RWPE2 (cell line): ENCODE data around the gene DMRTC2.
"Not testable (repeated sequence)": the region's sequence is repeated elsewhere in the genome, so short reads cannot be mapped to it uniquely, and the experiment has no call there.

Source experiments
- ATAC-seq: fragments of 200-7000 bp; cut with Tn5 transposase; 3 replicates; pipeline ENCODE4 v1.9.1; 2021; ENCODE audit warnings: low read depth
- DNase-seq: peaks from one replicate; pipeline ENCODE4 v3.0.0-alpha.2; 2020; ENCODE audit warnings: low spot score
- H3K27ac ChIP-seq: fragments of 450-650 bp; 2 replicates; pipeline ENCODE4 v1.5.1; 2017; ENCODE audit warnings: mild to moderate bottlenecking; ENCODE audit not compliant: poor library complexity, severe bottlenecking
- H3K27me3 ChIP-seq: fragments of 250-450 bp; sonication (Bioruptor Pico); 2 replicates; pipeline ENCODE4 v1.5.1; 2021; ENCODE audit warnings: mild to moderate bottlenecking, moderate library complexity; ENCODE audit not compliant: insufficient read depth, poor library complexity, severe bottlenecking
- H3K36me3 ChIP-seq: fragments of 250-450 bp; sonication (Bioruptor Pico); 2 replicates; pipeline ENCODE4 v1.5.1; 2020; ENCODE audit warnings: low read depth, mild to moderate bottlenecking, moderate library complexity
- H3K4me1 ChIP-seq: fragments of 250-450 bp; sonication (Bioruptor Pico); 2 replicates; pipeline ENCODE4 v1.5.1; 2021; ENCODE audit warnings: mild to moderate bottlenecking, moderate library complexity; ENCODE audit not compliant: insufficient read depth, poor library complexity, severe bottlenecking
- H3K4me3 ChIP-seq: fragments of 250-450 bp; sonication (Bioruptor Pico); 2 replicates; pipeline ENCODE4 v1.5.1; 2021; ENCODE audit warnings: mild to moderate bottlenecking, moderate library complexity; ENCODE audit not compliant: severe bottlenecking
- H3K9me3 ChIP-seq: fragments of 250-450 bp; sonication (Bioruptor Pico); 2 replicates; pipeline ENCODE4 v1.5.1; 2021; ENCODE audit warnings: mild to moderate bottlenecking, moderate library complexity; ENCODE audit not compliant: severe bottlenecking
- CTCF ChIP-seq: fragments of 450-650 bp; IDR thresholded peaks from one replicate; pipeline ENCODE4 v1.5.1; 2017; ENCODE audit warnings: mild to moderate bottlenecking, moderate library complexity; ENCODE audit not compliant: poor library complexity, severe bottlenecking

DMRTC2 gene

GRCh38 chr19:41871573-41872383, 26.9 kb downstream of the DMRTC2 start:
- no peaks in the 10 kb centered on the region for H3K4me1 ChIP-seq
- TF ChIP-seq CTCF = no peak
- peaks cover 52% of the 10 kb centered on the region for H3K36me3 ChIP-seq
- no peaks in the 10 kb centered on the region for H3K27me3 ChIP-seq
- H3K4me3 ChIP-seq = no peak overlapping the region
- DNase-seq (no peak), ATAC-seq (peak; percentile 1; the same call in 1 of the 3 replicates)
- H3K27ac ChIP-seq = no peak overlapping the region
- no peaks in the 10 kb centered on the region for H3K9me3 ChIP-seq

GRCh38 chr19:41872384-41872774, 27.5 kb downstream of the DMRTC2 start:
- Histone ChIP-seq H3K9me3 (no peaks in the 10 kb centered on the region), H3K4me1 (no peaks in the 10 kb centered on the region), H3K4me3 (no peak overlapping the region), H3K36me3 (peaks cover 46% of the 10 kb centered on the region), H3K27me3 (no peaks in the 10 kb centered on the region), H3K27ac (peak overlapping the region; percentile 18)
- ATAC-seq = peak; percentile 4; the same call in 1 of the 3 replicates
- TF ChIP-seq CTCF = no peak
- no peak for DNase-seq

- Histone ChIP-seq H3K4me3 (no peak overlapping the region), H3K4me1 (no peaks in the 10 kb centered on the region), H3K9me3 (no peaks in the 10 kb centered on the region), H3K27ac (peak overlapping the region; percentile 18), H3K27me3 (no peaks in the 10 kb centered on the region), H3K36me3 (peaks cover 40% of the 10 kb centered on the region)
- peak; percentile 86 for DNase-seq
- peak; percentile 84 for ATAC-seq
- TF ChIP-seq CTCF = peak; percentile 79
These were observed 28.2 kb downstream of the DMRTC2 start for GRCh38 chr19:41872775-41873647.

- DNase-seq, ATAC-seq, H3K4me1 ChIP-seq, H3K27me3 ChIP-seq, H3K4me3 ChIP-seq, H3K27ac ChIP-seq, H3K9me3 ChIP-seq: not testable (repeated sequence)
- peaks cover 10% of the 10 kb centered on the region for H3K36me3 ChIP-seq
These were observed 31.1 kb downstream of the DMRTC2 start for GRCh38 chr19:41875973-41876372.
